OCI-LY7 (cell line): ENCODE data around the gene BZW1.

Experiments used
- EZH2phosphoT487 ChIP-seq: fragments of 200-600 bp; sonication (generic); IDR thresholded peaks from 2 replicates; pipeline ENCODE4 v1.6.1; 2018; ENCODE audit warnings: low read depth, borderline replicate concordance, mild to moderate bottlenecking, mixed run types, antibody characterized with exemption, low read length, moderate library complexity, mixed read lengths
- TF ChIP-seq, protein P1 (sequence below): fragments of 200-600 bp; sonication (generic); conservative IDR thresholded peaks from 2 replicates; pipeline ENCODE4 v1.5.1; 2014; ENCODE audit warnings: mild to moderate bottlenecking, antibody characterized with exemption, low read length, moderate library complexity, mixed read lengths

DNA sequence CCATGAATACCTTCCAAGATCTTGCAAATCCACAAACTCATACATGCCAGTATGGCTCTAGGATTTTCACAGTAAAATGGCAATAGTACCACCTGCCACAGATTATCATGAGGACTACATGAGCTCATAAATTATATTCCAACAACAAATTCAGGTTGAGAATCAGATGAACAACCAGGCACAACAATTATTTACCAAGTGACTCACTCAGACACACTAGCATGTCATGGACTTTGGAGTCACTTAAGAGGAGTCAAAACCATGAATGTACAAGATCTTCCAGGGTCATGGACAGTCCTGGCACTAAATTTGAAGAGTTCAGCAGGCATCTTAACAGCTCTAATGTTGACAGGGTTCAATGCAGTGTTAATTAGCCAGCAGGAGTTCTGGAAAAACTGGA is 34.4 kb upstream of the BZW1 start:
- TF ChIP-seq, protein P1, sequence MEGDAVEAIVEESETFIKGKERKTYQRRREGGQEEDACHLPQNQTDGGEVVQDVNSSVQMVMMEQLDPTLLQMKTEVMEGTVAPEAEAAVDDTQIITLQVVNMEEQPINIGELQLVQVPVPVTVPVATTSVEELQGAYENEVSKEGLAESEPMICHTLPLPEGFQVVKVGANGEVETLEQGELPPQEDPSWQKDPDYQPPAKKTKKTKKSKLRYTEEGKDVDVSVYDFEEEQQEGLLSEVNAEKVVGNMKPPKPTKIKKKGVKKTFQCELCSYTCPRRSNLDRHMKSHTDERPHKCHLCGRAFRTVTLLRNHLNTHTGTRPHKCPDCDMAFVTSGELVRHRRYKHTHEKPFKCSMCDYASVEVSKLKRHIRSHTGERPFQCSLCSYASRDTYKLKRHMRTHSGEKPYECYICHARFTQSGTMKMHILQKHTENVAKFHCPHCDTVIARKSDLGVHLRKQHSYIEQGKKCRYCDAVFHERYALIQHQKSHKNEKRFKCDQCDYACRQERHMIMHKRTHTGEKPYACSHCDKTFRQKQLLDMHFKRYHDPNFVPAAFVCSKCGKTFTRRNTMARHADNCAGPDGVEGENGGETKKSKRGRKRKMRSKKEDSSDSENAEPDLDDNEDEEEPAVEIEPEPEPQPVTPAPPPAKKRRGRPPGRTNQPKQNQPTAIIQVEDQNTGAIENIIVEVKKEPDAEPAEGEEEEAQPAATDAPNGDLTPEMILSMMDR = no peak
- no peak for TF ChIP-seq EZH2phosphoT487
